ENCODE measurements around the gene HPS4. TPM values are rescaled to one million over a fixed set of nuclear protein-coding genes. Genes with fewer than 3 reads are reported as not detected.
"Not testable (repeated sequence)": the region's sequence is repeated elsewhere in the genome, so short reads cannot be mapped to it uniquely, and the experiment has no call there.

HPS4 gene
- 10 to 100 TPM; 29.1 to 51.2 (median 37.2) TPM for total RNA-seq

DNA sequence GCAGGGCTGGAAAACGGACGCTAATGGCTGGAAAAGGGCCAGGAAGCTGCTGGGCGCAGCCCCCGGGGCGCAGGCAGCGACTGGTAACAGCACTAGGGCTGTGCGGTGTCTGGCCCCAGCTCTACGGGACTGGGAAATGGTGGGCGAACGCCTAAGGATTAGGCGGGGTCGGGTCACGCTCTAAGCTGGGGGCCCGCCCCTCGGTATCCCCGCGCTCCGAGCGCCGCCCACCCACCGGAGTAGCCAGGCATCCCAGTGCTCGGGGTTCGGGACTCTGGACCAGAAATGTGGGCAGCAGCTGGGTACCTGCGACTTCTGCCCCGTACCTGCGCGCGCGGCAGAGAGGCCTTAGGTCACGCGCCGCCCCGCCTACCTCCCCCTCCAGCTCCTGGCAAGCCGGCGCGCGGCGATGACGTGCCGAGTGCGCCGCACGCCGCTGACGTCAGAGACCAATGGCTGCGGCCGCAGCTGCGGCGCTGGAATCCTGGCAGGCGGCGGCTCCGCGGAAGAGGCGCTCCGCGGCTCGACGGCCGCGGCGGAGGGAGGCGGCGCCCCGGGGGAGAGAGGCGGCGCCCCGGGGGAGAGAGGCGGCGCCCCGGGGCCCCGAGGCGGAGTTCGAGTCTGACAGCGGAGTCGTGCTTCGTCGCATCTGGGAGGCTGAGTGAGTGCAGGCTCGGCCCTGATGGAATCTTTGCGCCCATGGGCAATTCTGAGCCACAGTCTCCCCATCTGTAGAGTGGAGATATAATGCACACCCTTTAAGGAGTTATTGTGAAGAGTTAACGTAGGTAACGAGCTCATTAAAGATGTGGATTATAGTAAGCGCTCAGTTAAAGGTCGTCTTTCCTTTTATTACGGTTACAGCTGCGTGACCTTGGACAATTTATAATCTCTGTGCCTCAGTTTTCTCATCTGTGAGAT lies at the start of gene HPS4, which contains the start of gene SRRD:
TSS of gene HPS4 (minus strand) at position 345 of the 921 bp plus-strand sequence. CDS start 2,021 bp downstream, outside the sequence.
TSS of gene SRRD (plus strand) at position 439 of the 921 bp plus-strand sequence. CDS start at position 453, 14 bp downstream.
- peaks cover 33 to 63% (median 51%) of the 10 kb centered on the region in 4 donors for H3K4me1 ChIP-seq
- intact Hi-C loops (cut with DNase I; ENCODE audit: low total_unique reads), result no loop called here

GRCh38 chr22:26529345-26529744 lies 45.8 kb upstream of the HPS4 start:
- TF ChIP-seq POLR2AphosphoS5 (IDR thresholded peaks at IDR 0.05), result no peak
- no peak for TF ChIP-seq CTCF (IDR thresholded peaks at IDR 0.05)
- no peak for TF ChIP-seq EP300 (IDR thresholded peaks at IDR 0.05; ENCODE audit: low read depth)
- TF ChIP-seq POLR2A (IDR thresholded peaks at IDR 0.05), result no peak
- DNase-seq, result no peak
- Histone ChIP-seq H3K27ac (no peak overlapping the region), H3K27me3 (no peaks in the 10 kb centered on the region), H3K36me3 (peaks cover 0 to 9% (median 0%) of the 10 kb centered on the region in 4 donors), H3K9me3 (no peaks in the 10 kb centered on the region), H3K4me1 (no peaks in the 10 kb centered on the region), H3K4me3 (no peak overlapping the region)
- in situ Hi-C loops (cut with MboI; ENCODE audit: low pct_ligation_motif_present in 1 of 4, low pct_unique_long_range_greater_than_20kb in 1 of 4, low sequenced_read_pairs in 3 of 4) (no loop called here), intact Hi-C loops (cut with DNase I; ENCODE audit: low total_unique reads) (no loop called here)
- 61 to 90% methylated on average over 2 of the region's 2 CpGs for WGBS, 2 donors (ENCODE audit: low coverage in 1 of 2)

More for the DNA sequence above, at the start of gene HPS4, which contains the start of gene SRRD:
- TF ChIP-seq POLR2A (IDR thresholded peaks at IDR 0.05), result peak; percentile 93
- peak; percentile 94 to 97 (median 96) for TF ChIP-seq POLR2AphosphoS5 (IDR thresholded peaks at IDR 0.05)
- peak in 1 of 5 experiments; percentile 11 for TF ChIP-seq CTCF (IDR thresholded peaks at IDR 0.05)
- TF ChIP-seq EP300 (IDR thresholded peaks at IDR 0.05; ENCODE audit: low read depth), result no peak
- Histone ChIP-seq H3K4me3 (peak within 1 kb of the TSS; percentile 74 to 92 (median 84)), H3K27ac (peak within 1 kb of the TSS; percentile 92 to 95 (median 94)), H3K27me3 (no peaks in the 10 kb centered on the region), H3K9me3 (no peaks in the 10 kb centered on the region), H3K36me3 (no peaks in the 10 kb centered on the region)
- peak; percentile 93 for DNase-seq
- 3 to 11% methylated on average over 4 to 19 of the region's 85 CpGs for WGBS, 2 donors (ENCODE audit: low coverage in 1 of 2)
- in situ Hi-C loops (cut with MboI; ENCODE audit: low pct_ligation_motif_present in 1 of 4, low pct_unique_long_range_greater_than_20kb in 1 of 4, low sequenced_read_pairs in 3 of 4), result no loop called here

GRCh38 chr22:26528518-26528917 lies 44.9 kb upstream of the HPS4 start:
- in situ Hi-C loops (cut with MboI; ENCODE audit: low pct_ligation_motif_present in 1 of 4, low pct_unique_long_range_greater_than_20kb in 1 of 4, low sequenced_read_pairs in 3 of 4); DNase-seq; intact Hi-C loops (cut with DNase I; ENCODE audit: low total_unique reads); H3K4me3 ChIP-seq; H3K27me3 ChIP-seq; H3K36me3 ChIP-seq; H3K4me1 ChIP-seq; H3K9me3 ChIP-seq; H3K27ac ChIP-seq: not testable (repeated sequence)
- 91 to 95% methylated on average over 5 to 9 of the region's 9 CpGs for WGBS, 2 donors (ENCODE audit: low coverage in 1 of 2)

DNA sequence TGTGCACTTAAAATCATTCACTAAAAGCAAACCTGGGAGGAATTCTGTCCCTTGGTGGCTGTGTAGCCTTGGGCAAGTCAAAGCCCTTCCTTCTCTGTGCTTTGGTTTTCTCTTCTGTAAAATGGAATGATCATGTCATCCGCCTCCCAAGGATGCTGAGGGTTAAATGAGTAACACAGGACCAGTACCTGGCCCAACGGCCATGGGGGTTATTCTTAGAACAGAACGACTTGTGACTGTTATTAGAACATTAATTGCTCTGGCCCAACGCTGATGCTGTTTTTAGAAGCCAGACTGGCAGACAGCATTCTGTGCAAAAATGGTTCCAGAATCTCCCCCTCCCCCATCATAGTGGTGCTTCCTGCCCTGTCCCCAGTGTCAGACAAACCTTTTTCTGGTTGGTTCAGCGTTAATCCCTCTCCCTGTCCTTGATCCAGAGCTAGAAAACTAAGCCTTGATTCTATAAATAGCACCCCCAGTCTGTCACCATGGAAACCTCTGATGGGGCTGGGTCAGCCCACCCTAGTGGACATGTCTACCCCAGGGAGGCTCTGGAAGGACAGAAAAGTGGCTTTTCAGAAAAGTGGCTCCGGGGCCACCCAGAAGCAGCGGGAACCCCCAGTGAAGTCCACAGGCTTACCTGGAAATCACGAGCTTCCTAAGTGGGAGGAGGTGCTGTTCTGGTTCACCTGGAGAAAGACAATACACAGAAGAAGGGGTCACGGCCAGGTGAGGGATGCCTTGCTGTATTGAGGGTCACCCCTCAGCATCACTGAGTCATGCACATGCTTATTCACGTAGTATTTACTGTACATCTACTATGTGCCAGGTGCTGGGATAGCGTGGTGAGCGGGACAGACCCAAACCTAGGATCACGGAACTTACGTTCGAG lies 44.2 kb upstream of the HPS4 start:
- Histone ChIP-seq H3K27me3 (no peaks in the 10 kb centered on the region), H3K36me3 (peaks cover 0 to 9% (median 0%) of the 10 kb centered on the region in 4 donors), H3K27ac (no peak overlapping the region), H3K9me3 (no peaks in the 10 kb centered on the region), H3K4me1 (no peaks in the 10 kb centered on the region), H3K4me3 (no peak overlapping the region)
- WGBS, 2 donors (ENCODE audit: low coverage in 1 of 2), result 91 to 98% methylated on average over 7 to 15 of the region's 15 CpGs
- in situ Hi-C loops (cut with MboI; ENCODE audit: low pct_ligation_motif_present in 1 of 4, low pct_unique_long_range_greater_than_20kb in 1 of 4, low sequenced_read_pairs in 3 of 4) (no loop called here), intact Hi-C loops (cut with DNase I; ENCODE audit: low total_unique reads) (no loop called here)
- no peak for TF ChIP-seq EP300 (IDR thresholded peaks at IDR 0.05; ENCODE audit: low read depth)
- no peak for TF ChIP-seq CTCF (IDR thresholded peaks at IDR 0.05)
- no peak for TF ChIP-seq POLR2AphosphoS5 (IDR thresholded peaks at IDR 0.05)
- no peak for TF ChIP-seq POLR2A (IDR thresholded peaks at IDR 0.05)
- no peak for DNase-seq
